CD4-positive, alpha-beta memory T cell (primary cell): ENCODE results near the gene PRELID1. TPM values are rescaled to one million over a fixed set of nuclear protein-coding genes. Genes with fewer than 3 reads are reported as not detected.

Experiments used
- CTCF ChIA-PET: fragments of 350-600 bp; sonication (Branson Sonifier 250); formaldehyde crosslinking; loops from one replicate; lab custom pipeline; 2021; ENCODE audit warnings: inconsistent platforms; ENCODE audit not compliant: partially characterized antibody; lab: Charles Lee
- POLR2A ChIA-PET: fragments of 350-600 bp; sonication (Branson Sonifier 250); formaldehyde crosslinking; loops from one replicate; lab custom pipeline; 2021; ENCODE audit not compliant: partially characterized antibody; lab: Charles Lee
- DNase-seq, 5 donors: peaks; one replicate each; pipeline versions ENCODE4 v3.0.0 to v3.0.0-alpha.2; 2020 to 2022; ENCODE audit warnings: mixed read lengths in 1 of 5
- H3K27ac ChIP-seq: one replicate; pipeline ENCODE4 v1.7.0; 2013; ENCODE audit warnings: low read depth, low read length
- H3K27me3 ChIP-seq: 2 replicates; pipeline ENCODE4 v1.7.0; 2013; ENCODE audit warnings: mild to moderate bottlenecking, low read length, moderate library complexity; ENCODE audit not compliant: insufficient read depth
- H3K36me3 ChIP-seq: 2 replicates; pipeline ENCODE4 v1.7.0; 2013; ENCODE audit warnings: mild to moderate bottlenecking, low read length, moderate library complexity; ENCODE audit not compliant: insufficient read depth
- H3K4me1 ChIP-seq: 2 replicates; pipeline ENCODE4 v1.7.0; 2013; ENCODE audit warnings: mild to moderate bottlenecking, low read length, moderate library complexity; ENCODE audit not compliant: insufficient read depth
- H3K4me3 ChIP-seq, 2 donors: one replicate each; pipeline ENCODE4 v1.7.0; 2013; ENCODE audit warnings: low read length in 2 of 2, mild to moderate bottlenecking in 1 of 2
- H3K9me3 ChIP-seq, 2 donors: one replicate each; pipeline ENCODE4 v1.7.0; 2013; ENCODE audit warnings: low read length in 2 of 2, control low read depth in 1 of 2; ENCODE audit not compliant: control insufficient read depth in 1 of 2
- H3K27ac Mint-ChIP-seq, 7 donors: one replicate each; pipeline ENCODE4 v1.8.0; 2020 to 2021; ENCODE audit warnings: mixed read lengths in 7 of 7, mild to moderate bottlenecking in 6 of 7, inconsistent platforms in 3 of 7, moderate library complexity in 3 of 7
- H3K27me3 Mint-ChIP-seq, 2 donors: one replicate each; pipeline ENCODE4 v1.8.0; 2020 to 2021; ENCODE audit warnings: mixed read lengths in 2 of 2
- H3K36me3 Mint-ChIP-seq, 2 donors: one replicate each; pipeline ENCODE4 v1.8.0; 2020 to 2021; ENCODE audit warnings: mixed read lengths in 2 of 2, inconsistent platforms in 1 of 2, mild to moderate bottlenecking in 1 of 2
- H3K4me1 Mint-ChIP-seq, 4 donors: one replicate each; pipeline ENCODE4 v1.8.0; 2020 to 2021; ENCODE audit warnings: mixed read lengths in 4 of 4, mild to moderate bottlenecking in 1 of 4
- H3K4me3 Mint-ChIP-seq, 8 donors: one replicate each; pipeline ENCODE4 v1.8.0; 2020 to 2021; ENCODE audit warnings: mixed read lengths in 8 of 8, mild to moderate bottlenecking in 7 of 8, moderate library complexity in 6 of 8, inconsistent platforms in 3 of 8
- H3K9me3 Mint-ChIP-seq, 8 donors: one replicate each; pipeline ENCODE4 v1.8.0; 2020 to 2021; ENCODE audit warnings: mixed read lengths in 8 of 8, mild to moderate bottlenecking in 5 of 8, inconsistent platforms in 3 of 8, moderate library complexity in 1 of 8
- intact Hi-C: fragments of 100-400 bp; cut with micrococcal nuclease; formaldehyde crosslinking; loops from one replicate; pipeline ENCODE4 v1.15.1; 2023
- polyA plus RNA-seq, 2 donors: library from polyadenylated mRNA; unstranded; fragments of 300-500 nt; fragmentation: Illumina TruSeq; gene quantifications; one replicate each; pipeline ENCODE4 v1.2.3, GENCODE V29; 2021
- total RNA-seq, 2 experiments: library from RNA; stranded (reverse); gene quantifications; one replicate each; pipeline ENCODE4 v1.2.3, GENCODE V29; 2021

The PRELID1 gene
- total and polyA plus RNA-seq, 4 experiments from 2014 or later = 70.9 to 229 (median 140) TPM

- no peaks in the 10 kb centered on the region for H3K36me3 ChIP-seq
- Mint-ChIP-seq H3K4me3 (peak overlapping the region in 2 of 8 donors; percentile 55 to 57), H3K4me1 (peaks cover 15 to 52% (median 28%) of the 10 kb centered on the region in 4 donors), H3K27me3 (no peaks in the 10 kb centered on the region), H3K9me3 (no peaks in the 10 kb centered on the region), H3K36me3 (peaks cover 3 to 9% of the 10 kb centered on the region in 2 donors), H3K27ac (peak overlapping the region in 2 of 7 donors; percentile 1 to 77)
- intact Hi-C loops = no loop called here
- DNase-seq = no peak
- CTCF ChIA-PET = interaction anchor here (0.7 to 9.2 kb wide), 12 partner anchors 10 to 803 kb away, joined by 3 to 86 read pairs (median 4); partner anchors contain the start of gene SLC34A1
- H3K4me1 ChIP-seq = peaks cover 32% of the 10 kb centered on the region
- POLR2A ChIA-PET = interaction anchor here (0.9 kb wide), 1 partner anchor 74 kb away, joined by 3 read pairs; no protein-coding TSS in a partner anchor
- no peak overlapping the region for H3K27ac ChIP-seq
- H3K4me3 ChIP-seq = no peak overlapping the region
- H3K27me3 ChIP-seq = no peaks in the 10 kb centered on the region
- no peaks in the 10 kb centered on the region for H3K9me3 ChIP-seq
Observed at GRCh38 chr5:177316005-177316404, 12.4 kb downstream of the PRELID1 start.

GRCh38 chr5:177317959-177318377, 14.4 kb downstream of the PRELID1 start:
- H3K36me3 Mint-ChIP-seq = peaks cover 7 to 12% of the 10 kb centered on the region in 2 donors
- H3K4me3 Mint-ChIP-seq = no peak overlapping the region
- POLR2A ChIA-PET = interaction anchor here (1.0 to 3.8 kb wide), 5 partner anchors 9 to 137 kb away, joined by 3 to 18 read pairs (median 4); no protein-coding TSS in a partner anchor
- H3K27ac Mint-ChIP-seq = peak overlapping the region in 2 of 7 donors; percentile 10 to 34
- H3K4me1 Mint-ChIP-seq = peaks cover 8 to 36% (median 20%) of the 10 kb centered on the region in 4 donors
- no peaks in the 10 kb centered on the region for H3K9me3 Mint-ChIP-seq
- Histone ChIP-seq H3K4me1 (peaks cover 15% of the 10 kb centered on the region), H3K9me3 (no peaks in the 10 kb centered on the region), H3K4me3 (no peak overlapping the region), H3K27me3 (no peaks in the 10 kb centered on the region), H3K27ac (no peak overlapping the region), H3K36me3 (no peaks in the 10 kb centered on the region)
- H3K27me3 Mint-ChIP-seq = no peaks in the 10 kb centered on the region
- peak; percentile 68 to 73 (median 69) for DNase-seq
- intact Hi-C loops = loop anchor here (1.0 kb wide), 4 partner anchors 72 to 183 kb away; no protein-coding TSS in a partner anchor
- CTCF ChIA-PET = interaction anchor here (0.7 to 9.2 kb wide), 25 partner anchors 8 to 204 kb away, joined by 3 to 86 read pairs (median 6); partner anchors contain the start of genes PDLIM7, RGS14 and SLC34A1

GRCh38 chr5:177319913-177320588, 16.5 kb downstream of the PRELID1 start:
- CTCF ChIA-PET = interaction anchor here (0.9 to 9.2 kb wide), 14 partner anchors 11 to 182 kb away, joined by 3 to 86 read pairs (median 12); partner anchors contain the start of genes LMAN2, RGS14 and SLC34A1

GRCh38 chr5:177320879-177321278, 17.3 kb downstream of the PRELID1 start:
- no peaks in the 10 kb centered on the region for H3K27me3 ChIP-seq
- H3K27ac Mint-ChIP-seq = no peak overlapping the region
- intact Hi-C loops = no loop called here
- DNase-seq = no peak
- ChIA-PET POLR2A (interaction anchor here (3.4 to 3.8 kb wide), 2 partner anchors 82 to 135 kb away, joined by 11 to 18 read pairs; no protein-coding TSS in a partner anchor), CTCF (interaction anchor here (0.6 to 5.0 kb wide), 7 partner anchors 11 to 180 kb away, joined by 3 to 39 read pairs (median 4); partner anchors contain the start of genes F12 and SLC34A1)
- H3K4me3 Mint-ChIP-seq = no peak overlapping the region
- H3K36me3 Mint-ChIP-seq = peaks cover 14% of the 10 kb centered on the region in 2 donors
- peaks cover 12% of the 10 kb centered on the region for H3K4me1 ChIP-seq
- no peaks in the 10 kb centered on the region for H3K9me3 ChIP-seq
- no peaks in the 10 kb centered on the region for H3K36me3 ChIP-seq
- no peak overlapping the region for H3K4me3 ChIP-seq
- H3K9me3 Mint-ChIP-seq = no peaks in the 10 kb centered on the region
- H3K4me1 Mint-ChIP-seq = peaks cover 8 to 35% (median 16%) of the 10 kb centered on the region in 4 donors
- H3K27ac ChIP-seq = no peak overlapping the region
- no peaks in the 10 kb centered on the region for H3K27me3 Mint-ChIP-seq

More at GRCh38 chr5:177319913-177320588, 16.5 kb downstream of the PRELID1 start:
- Mint-ChIP-seq H3K27ac (peak overlapping the region in 3 of 7 donors; percentile 30 to 49 (median 35)), H3K4me1 (peaks cover 8 to 35% (median 16%) of the 10 kb centered on the region in 4 donors), H3K36me3 (peaks cover 11 to 14% of the 10 kb centered on the region in 2 donors), H3K27me3 (no peaks in the 10 kb centered on the region), H3K9me3 (no peaks in the 10 kb centered on the region), H3K4me3 (no peak overlapping the region)
- Histone ChIP-seq H3K9me3 (no peaks in the 10 kb centered on the region), H3K4me3 (no peak overlapping the region), H3K36me3 (no peaks in the 10 kb centered on the region), H3K27ac (no peak overlapping the region), H3K27me3 (no peaks in the 10 kb centered on the region), H3K4me1 (peaks cover 12% of the 10 kb centered on the region)
- DNase-seq = peak in 1 of 5 donors; percentile 54
- POLR2A ChIA-PET = interaction anchor here (0.9 to 3.8 kb wide), 5 partner anchors 8 to 135 kb away, joined by 3 to 18 read pairs (median 3); partner anchors contain the start of gene PRR7
- intact Hi-C loops = no loop called here

- intact Hi-C loops = no loop called here
- H3K9me3 Mint-ChIP-seq = no peaks in the 10 kb centered on the region
- no peak for DNase-seq
- H3K27ac Mint-ChIP-seq = peak overlapping the region in 4 of 7 donors; percentile 4 to 19 (median 11)
- POLR2A ChIA-PET = no interaction called here
- Histone ChIP-seq H3K9me3 (no peaks in the 10 kb centered on the region), H3K36me3 (peaks cover 10% of the 10 kb centered on the region), H3K27ac (no peak overlapping the region), H3K4me1 (no peaks in the 10 kb centered on the region), H3K4me3 (no peak overlapping the region), H3K27me3 (no peaks in the 10 kb centered on the region)
- H3K36me3 Mint-ChIP-seq = peaks cover 18 to 34% of the 10 kb centered on the region in 2 donors
- H3K4me1 Mint-ChIP-seq = peaks cover 0 to 10% (median 2%) of the 10 kb centered on the region in 4 donors
- H3K4me3 Mint-ChIP-seq = no peak overlapping the region
- CTCF ChIA-PET = interaction anchor here (1.2 to 1.8 kb wide), 3 partner anchors 16 to 77 kb away, joined by 4 to 5 read pairs (median 4); no protein-coding TSS in a partner anchor
- no peaks in the 10 kb centered on the region for H3K27me3 Mint-ChIP-seq
Observed at GRCh38 chr5:177325868-177326381, 22.3 kb downstream of the PRELID1 start.

- H3K27me3 Mint-ChIP-seq = no peaks in the 10 kb centered on the region
- H3K36me3 Mint-ChIP-seq = peaks cover 16 to 43% of the 10 kb centered on the region in 2 donors
- ChIA-PET CTCF (interaction anchor here (0.9 to 3.0 kb wide), 5 partner anchors 10 to 128 kb away, joined by 3 to 13 read pairs (median 4); no protein-coding TSS in a partner anchor), POLR2A (interaction anchor here (0.7 to 1.7 kb wide), 5 partner anchors 8 to 41 kb away, joined by 3 to 4 read pairs (median 3); partner anchors contain the start of gene RGS14)
- peak overlapping the region in 6 of 8 donors; percentile 9 to 62 (median 36) for H3K4me3 Mint-ChIP-seq
- H3K36me3 ChIP-seq = peaks cover 24% of the 10 kb centered on the region
- H3K27me3 ChIP-seq = no peaks in the 10 kb centered on the region
- DNase-seq = no peak
- peak overlapping the region in 6 of 7 donors; percentile 5 to 84 (median 56) for H3K27ac Mint-ChIP-seq
- peaks cover 0 to 6% (median 2%) of the 10 kb centered on the region in 4 donors for H3K4me1 Mint-ChIP-seq
- no peaks in the 10 kb centered on the region for H3K4me1 ChIP-seq
- H3K9me3 Mint-ChIP-seq = no peaks in the 10 kb centered on the region
- H3K9me3 ChIP-seq = no peaks in the 10 kb centered on the region
- no peak overlapping the region for H3K27ac ChIP-seq
- intact Hi-C loops = no loop called here
- no peak overlapping the region for H3K4me3 ChIP-seq
Observed at GRCh38 chr5:177327539-177328522, 24.2 kb downstream of the PRELID1 start.
